ENCODE data around the gene FAM163B.
"Not testable (repeated sequence)": the region's sequence is repeated elsewhere in the genome, so short reads cannot be mapped to it uniquely, and the experiment has no call there.

- TF ChIP-seq, protein P1, sequence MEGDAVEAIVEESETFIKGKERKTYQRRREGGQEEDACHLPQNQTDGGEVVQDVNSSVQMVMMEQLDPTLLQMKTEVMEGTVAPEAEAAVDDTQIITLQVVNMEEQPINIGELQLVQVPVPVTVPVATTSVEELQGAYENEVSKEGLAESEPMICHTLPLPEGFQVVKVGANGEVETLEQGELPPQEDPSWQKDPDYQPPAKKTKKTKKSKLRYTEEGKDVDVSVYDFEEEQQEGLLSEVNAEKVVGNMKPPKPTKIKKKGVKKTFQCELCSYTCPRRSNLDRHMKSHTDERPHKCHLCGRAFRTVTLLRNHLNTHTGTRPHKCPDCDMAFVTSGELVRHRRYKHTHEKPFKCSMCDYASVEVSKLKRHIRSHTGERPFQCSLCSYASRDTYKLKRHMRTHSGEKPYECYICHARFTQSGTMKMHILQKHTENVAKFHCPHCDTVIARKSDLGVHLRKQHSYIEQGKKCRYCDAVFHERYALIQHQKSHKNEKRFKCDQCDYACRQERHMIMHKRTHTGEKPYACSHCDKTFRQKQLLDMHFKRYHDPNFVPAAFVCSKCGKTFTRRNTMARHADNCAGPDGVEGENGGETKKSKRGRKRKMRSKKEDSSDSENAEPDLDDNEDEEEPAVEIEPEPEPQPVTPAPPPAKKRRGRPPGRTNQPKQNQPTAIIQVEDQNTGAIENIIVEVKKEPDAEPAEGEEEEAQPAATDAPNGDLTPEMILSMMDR (IDR thresholded peaks at IDR 0.05; ENCODE audit: low read depth, low read length, poor library complexity, severe bottlenecking): not testable (repeated sequence)
- not testable (repeated sequence) for TF ChIP-seq EZH2phosphoT487 (IDR thresholded peaks at IDR 0.05; ENCODE audit: borderline replicate concordance, low read length)
These were observed 16.8 kb upstream of the FAM163B start for GRCh38 chr9:133626008-133626407.

All from DOHH2 (cell line).